SK-N-SH treated with all-trans-retinoic acid at 6 μM for 48 hours (cell line): ENCODE results near the gene CKMT2.

Experiments used
- ARNTL ChIP-seq: fragments of 450-650 bp; formaldehyde crosslinking; IDR thresholded peaks from 2 replicates; pipeline ENCODE4 v1.5.0; 2020; ENCODE audit warnings: low read depth, mild to moderate bottlenecking, moderate library complexity, borderline replicate concordance
- BACH2 ChIP-seq: fragments of 250-450 bp; sonication (Bioruptor Pico); IDR thresholded peaks from 2 replicates; pipeline ENCODE4 v1.9.0; 2021; ENCODE audit warnings: mild to moderate bottlenecking, borderline replicate concordance
- ESRRG ChIP-seq: fragments of 250-450 bp; sonication (Bioruptor Pico); IDR thresholded peaks from 2 replicates; pipeline ENCODE4 v1.6.1; 2021; ENCODE audit warnings: mild to moderate bottlenecking
- OSR1 ChIP-seq: fragments of 250-450 bp; sonication (Bioruptor Pico); IDR thresholded peaks from 2 replicates; pipeline ENCODE4 v1.8.0; 2022; ENCODE audit warnings: moderate library complexity, mild to moderate bottlenecking, inconsistent platforms
- PATZ1 ChIP-seq: fragments of 250-450 bp; sonication (Bioruptor Pico); IDR thresholded peaks from 2 replicates; pipeline ENCODE4 v1.8.0; 2020; ENCODE audit warnings: mild to moderate bottlenecking, moderate library complexity, borderline replicate concordance
- PPARA ChIP-seq: fragments of 250-450 bp; sonication (Bioruptor Pico); IDR thresholded peaks from 2 replicates; pipeline ENCODE4 v1.5.0; 2020; ENCODE audit warnings: mild to moderate bottlenecking, borderline replicate concordance
- RARB ChIP-seq: fragments of 250-450 bp; sonication (Bioruptor Pico); IDR thresholded peaks from 2 replicates; pipeline ENCODE4 v1.8.0; 2021; ENCODE audit warnings: mild to moderate bottlenecking, moderate library complexity
- TOX ChIP-seq: fragments of 250-450 bp; sonication (Bioruptor Pico); IDR thresholded peaks from 2 replicates; pipeline ENCODE4 v1.8.0; 2021; ENCODE audit warnings: mild to moderate bottlenecking, moderate library complexity, borderline replicate concordance
- TSHZ2 ChIP-seq: fragments of 250-450 bp; sonication (Bioruptor Pico); IDR thresholded peaks from 2 replicates; pipeline ENCODE4 v1.5.0; 2020; ENCODE audit warnings: mild to moderate bottlenecking, moderate library complexity
- ZC3H10 ChIP-seq: fragments of 250-450 bp; sonication (Bioruptor Pico); IDR thresholded peaks from 2 replicates; pipeline ENCODE4 v1.5.1; 2021; ENCODE audit warnings: mild to moderate bottlenecking, moderate library complexity
- ZFP30 ChIP-seq: fragments of 450-650 bp; formaldehyde crosslinking; IDR thresholded peaks from 2 replicates; pipeline ENCODE4 v1.5.0; 2022; ENCODE audit warnings: mild to moderate bottlenecking, moderate library complexity
- ZNF70 ChIP-seq: fragments of 450-650 bp; formaldehyde crosslinking; IDR thresholded peaks from 2 replicates; pipeline ENCODE4 v1.5.0; 2020; ENCODE audit warnings: mild to moderate bottlenecking, moderate library complexity
- TF ChIP-seq, protein P1 (sequence below): fragments of 250-450 bp; sonication (Bioruptor Pico); IDR thresholded peaks from 2 replicates; pipeline ENCODE4 v1.5.1; 2021; ENCODE audit warnings: mild to moderate bottlenecking, moderate library complexity

DNA sequence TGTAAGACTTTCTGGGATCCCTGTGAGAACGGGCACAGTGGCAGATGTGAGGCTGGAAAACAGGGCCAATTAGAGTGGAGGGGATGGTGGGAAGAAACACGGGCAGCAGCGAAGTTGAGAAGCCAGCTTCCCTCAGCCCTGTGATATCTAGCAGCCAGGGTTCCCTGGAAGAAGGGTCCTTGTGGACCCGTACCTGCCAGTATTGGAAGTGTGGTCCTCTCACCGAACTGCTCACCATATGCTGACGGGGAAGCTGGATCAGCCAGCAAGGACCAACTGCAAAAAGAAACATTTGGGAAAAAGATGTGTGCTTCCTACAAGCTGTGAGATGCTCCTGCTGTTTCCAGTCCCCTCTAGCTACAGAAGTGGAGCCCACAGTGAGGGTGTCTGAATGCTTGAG, 13.6 kb downstream of the CKMT2 start:
- TF ChIP-seq ZFP30 (CRISPR knock-in tag) (no peak), TOX (CRISPR knock-in tag) (no peak), PATZ1 (CRISPR knock-in tag) (no peak), TSHZ2 (CRISPR knock-in tag) (no peak), ESRRG (CRISPR knock-in tag) (no peak), ARNTL (CRISPR knock-in tag) (no peak), BACH2 (CRISPR knock-in tag) (no peak), ZC3H10 (CRISPR knock-in tag) (no peak), ZNF70 (CRISPR knock-in tag) (no peak), OSR1 (CRISPR knock-in tag) (no peak), PPARA (no peak), RARB (no peak)
- TF ChIP-seq, protein P1, sequence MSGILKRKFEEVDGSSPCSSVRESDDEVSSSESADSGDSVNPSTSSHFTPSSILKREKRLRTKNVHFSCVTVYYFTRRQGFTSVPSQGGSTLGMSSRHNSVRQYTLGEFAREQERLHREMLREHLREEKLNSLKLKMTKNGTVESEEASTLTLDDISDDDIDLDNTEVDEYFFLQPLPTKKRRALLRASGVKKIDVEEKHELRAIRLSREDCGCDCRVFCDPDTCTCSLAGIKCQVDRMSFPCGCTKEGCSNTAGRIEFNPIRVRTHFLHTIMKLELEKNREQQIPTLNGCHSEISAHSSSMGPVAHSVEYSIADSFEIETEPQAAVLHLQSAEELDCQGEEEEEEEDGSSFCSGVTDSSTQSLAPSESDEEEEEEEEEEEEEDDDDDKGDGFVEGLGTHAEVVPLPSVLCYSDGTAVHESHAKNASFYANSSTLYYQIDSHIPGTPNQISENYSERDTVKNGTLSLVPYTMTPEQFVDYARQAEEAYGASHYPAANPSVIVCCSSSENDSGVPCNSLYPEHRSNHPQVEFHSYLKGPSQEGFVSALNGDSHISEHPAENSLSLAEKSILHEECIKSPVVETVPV (CRISPR knock-in tag) = no peak
